Epithelial cell of proximal tubule (primary cell): ENCODE results near the gene KIAA0319L. TPM values are rescaled to one million over a fixed set of nuclear protein-coding genes. Genes with fewer than 3 reads are reported as not detected.

Source experiments
- DNase-seq: peaks from one replicate; pipeline ENCODE4 v3.0.0-alpha.2; 2011; ENCODE audit warnings: low read depth
- H3K4me3 ChIP-seq: 2 replicates; pipeline ENCODE4 v1.5.1; 2011; ENCODE audit warnings: low read depth, mild to moderate bottlenecking, low read length
- CTCF ChIP-seq: conservative IDR thresholded peaks from 2 replicates; pipeline ENCODE4 v1.5.1; 2012; ENCODE audit warnings: low read depth, mild to moderate bottlenecking, low read length
- total RNA-seq: library from RNA; depleted of rRNA; stranded (reverse); fragments of >200 nt; gene quantifications from 2 replicates; pipeline ENCODE4 v1.2.3, GENCODE V29; 2015

KIAA0319L gene
- total RNA-seq, 1 donor from 2014 or later = 45.7 TPM

- H3K4me3 ChIP-seq = no peak overlapping the region
- TF ChIP-seq CTCF = no peak
- no peak for DNase-seq
Observed at GRCh38 chr1:35598895-35599294, 41.7 kb upstream of the KIAA0319L start.

GRCh38 chr1:35597870-35598269 is 40.7 kb upstream of the KIAA0319L start:
- H3K4me3 ChIP-seq = no peak overlapping the region
- DNase-seq = no peak
- TF ChIP-seq CTCF = no peak

GRCh38 chr1:35595684-35596083 is 38.5 kb upstream of the KIAA0319L start:
- H3K4me3 ChIP-seq = no peak overlapping the region
- no peak for TF ChIP-seq CTCF
- no peak for DNase-seq

- TF ChIP-seq CTCF = no peak
- no peak overlapping the region for H3K4me3 ChIP-seq
- DNase-seq = no peak
Observed at GRCh38 chr1:35594005-35594760, 37.0 kb upstream of the KIAA0319L start.

- H3K4me3 ChIP-seq = no peak overlapping the region
- TF ChIP-seq CTCF = no peak
- DNase-seq = no peak
Observed at GRCh38 chr1:35592991-35593769, 36.0 kb upstream of the KIAA0319L start.

GRCh38 chr1:35591211-35591610 is 34.0 kb upstream of the KIAA0319L start:
- TF ChIP-seq CTCF = no peak
- DNase-seq = no peak
- H3K4me3 ChIP-seq = no peak overlapping the region
